ENCODE data around the gene PROZ.

The PROZ gene

DNA sequence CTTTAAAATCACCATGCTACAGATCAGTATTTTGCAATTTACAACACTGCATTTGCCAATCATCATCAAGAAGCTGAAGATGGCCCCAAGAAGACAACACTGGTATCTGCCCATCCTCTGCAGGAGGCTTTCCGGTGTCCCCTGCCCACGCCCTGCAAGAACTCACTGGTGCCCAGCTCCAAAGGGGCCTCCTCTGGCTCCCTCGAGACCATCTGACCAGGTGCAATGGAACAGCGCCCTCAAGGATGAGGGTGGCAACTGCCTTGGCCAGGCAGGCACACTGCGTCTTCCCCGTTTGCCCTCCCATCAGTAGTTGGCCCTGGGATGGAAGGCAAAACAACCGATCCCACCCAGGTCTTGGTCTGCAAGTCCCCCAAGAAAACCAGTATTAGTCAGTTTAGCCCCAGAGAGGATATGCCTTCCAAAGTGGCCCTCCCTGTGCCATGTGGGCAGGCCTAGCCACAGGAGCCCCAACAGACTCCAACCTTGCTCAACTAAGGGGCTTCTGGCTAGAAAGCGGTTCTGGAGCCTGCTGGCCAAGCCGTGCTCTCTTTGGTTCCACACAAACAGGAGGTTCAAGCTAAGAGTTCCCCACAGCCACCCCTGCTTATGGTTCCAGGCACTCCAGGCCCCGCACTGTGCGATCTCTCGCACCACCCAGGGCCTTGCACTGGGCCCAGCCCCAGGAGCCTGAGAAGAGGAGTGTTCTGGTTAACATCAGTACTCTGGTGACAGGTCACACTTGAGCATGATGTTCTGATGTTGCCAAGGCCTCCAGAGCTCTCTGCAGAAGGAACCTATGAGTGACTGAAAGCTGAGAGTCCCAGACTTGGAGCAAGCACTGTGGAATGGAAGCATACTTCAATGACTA, 45.3 kb downstream of the PROZ start:
- H3K27ac Mint-ChIP-seq, result no peak overlapping the region
- H3K9me3 Mint-ChIP-seq, result no peaks in the 10 kb centered on the region
- H3K4me3 Mint-ChIP-seq, result no peak overlapping the region
- no peaks in the 10 kb centered on the region for H3K27me3 Mint-ChIP-seq
- H3K36me3 Mint-ChIP-seq, result peaks cover 2% of the 10 kb centered on the region
- no peak for DNase-seq (ENCODE audit: low spot score in 2 of 2)
- H3K4me1 Mint-ChIP-seq, result peaks cover 30% of the 10 kb centered on the region
- ATAC-seq (ENCODE audit: low read depth), result no peak

- no peaks in the 10 kb centered on the region for H3K36me3 Mint-ChIP-seq
- no peaks in the 10 kb centered on the region for H3K9me3 Mint-ChIP-seq
- H3K27ac Mint-ChIP-seq, result no peak overlapping the region
- no peak for DNase-seq (ENCODE audit: low spot score in 2 of 2)
- no peak overlapping the region for H3K4me3 Mint-ChIP-seq
- no peaks in the 10 kb centered on the region for H3K27me3 Mint-ChIP-seq
- H3K4me1 Mint-ChIP-seq, result peaks cover 30% of the 10 kb centered on the region
- ATAC-seq (ENCODE audit: low read depth), result no peak
Observed at GRCh38 chr13:113204378-113204734, 45.9 kb downstream of the PROZ start.

DNA sequence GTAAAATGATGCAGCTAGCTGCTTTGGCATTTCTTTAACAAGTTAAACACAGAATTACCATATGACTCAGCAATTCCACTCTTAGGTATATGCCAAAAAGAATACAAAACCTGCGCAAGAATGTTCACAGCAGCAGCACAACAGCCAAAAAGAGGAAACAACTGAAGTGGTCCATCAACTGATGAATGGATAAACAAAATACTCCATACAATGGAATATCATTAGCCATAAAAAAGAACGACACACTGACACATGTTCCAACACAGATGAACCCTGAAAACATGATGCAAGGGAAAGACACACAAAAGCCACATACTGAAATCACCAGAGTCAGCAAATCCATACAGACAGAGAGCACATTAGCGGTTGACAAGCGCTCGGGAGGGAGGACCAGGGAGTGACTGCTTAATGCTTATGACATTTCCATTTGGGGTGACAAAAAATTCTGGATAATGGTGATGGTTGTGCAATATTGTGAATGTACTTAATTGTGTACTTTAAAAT, 47.0 kb downstream of the PROZ start:
- ATAC-seq (ENCODE audit: low read depth), result no peak
- Mint-ChIP-seq H3K27ac (no peak overlapping the region), H3K36me3 (no peaks in the 10 kb centered on the region), H3K9me3 (no peaks in the 10 kb centered on the region), H3K27me3 (no peaks in the 10 kb centered on the region), H3K4me1 (peaks cover 32% of the 10 kb centered on the region), H3K4me3 (no peak overlapping the region)
- no peak for DNase-seq (ENCODE audit: low spot score in 2 of 2)

GRCh38 chr13:113207460-113207859, 49.0 kb downstream of the PROZ start:
- H3K9me3 Mint-ChIP-seq, result no peaks in the 10 kb centered on the region
- no peaks in the 10 kb centered on the region for H3K27me3 Mint-ChIP-seq
- H3K4me3 Mint-ChIP-seq, result peak overlapping the region; percentile 83
- peaks cover 5% of the 10 kb centered on the region for H3K36me3 Mint-ChIP-seq
- H3K4me1 Mint-ChIP-seq, result peaks cover 39% of the 10 kb centered on the region
- H3K27ac Mint-ChIP-seq, result peak overlapping the region; percentile 65
- ATAC-seq (ENCODE audit: low read depth) (no peak), DNase-seq (ENCODE audit: low spot score in 2 of 2) (no peak)

DNA sequence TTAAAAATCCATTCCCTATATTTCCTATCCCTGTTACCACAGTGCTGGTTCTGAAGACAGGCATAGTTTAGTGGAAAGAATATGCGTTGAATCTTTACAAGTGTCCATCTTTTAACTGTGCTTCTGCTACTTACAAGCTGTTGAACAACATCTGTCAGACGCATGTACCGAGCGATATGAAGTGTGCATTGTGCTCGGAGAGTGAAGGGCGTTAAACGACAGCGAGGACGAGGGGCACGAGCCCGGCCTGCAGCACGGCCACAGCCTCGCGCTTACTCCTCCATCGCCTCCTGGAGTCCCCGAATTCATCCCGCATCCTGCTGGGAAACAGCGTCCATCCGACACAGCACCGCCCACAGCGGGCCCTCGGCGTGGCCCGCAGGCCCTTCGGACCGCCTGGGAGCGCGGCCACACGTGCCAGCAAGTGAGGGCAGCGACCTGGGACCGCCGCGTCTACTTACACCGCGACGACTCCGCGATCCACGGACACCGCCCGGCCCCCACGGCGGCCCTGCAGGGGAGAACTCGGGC, 49.5 kb downstream of the PROZ start:
- Mint-ChIP-seq H3K27ac (peak overlapping the region; percentile 65), H3K36me3 (peaks cover 5% of the 10 kb centered on the region), H3K27me3 (no peaks in the 10 kb centered on the region), H3K4me3 (peak overlapping the region; percentile 83), H3K9me3 (no peaks in the 10 kb centered on the region), H3K4me1 (peaks cover 35% of the 10 kb centered on the region)
- DNase-seq (ENCODE audit: low spot score in 2 of 2) (no peak), ATAC-seq (ENCODE audit: low read depth) (peak; percentile 5)

DNA sequence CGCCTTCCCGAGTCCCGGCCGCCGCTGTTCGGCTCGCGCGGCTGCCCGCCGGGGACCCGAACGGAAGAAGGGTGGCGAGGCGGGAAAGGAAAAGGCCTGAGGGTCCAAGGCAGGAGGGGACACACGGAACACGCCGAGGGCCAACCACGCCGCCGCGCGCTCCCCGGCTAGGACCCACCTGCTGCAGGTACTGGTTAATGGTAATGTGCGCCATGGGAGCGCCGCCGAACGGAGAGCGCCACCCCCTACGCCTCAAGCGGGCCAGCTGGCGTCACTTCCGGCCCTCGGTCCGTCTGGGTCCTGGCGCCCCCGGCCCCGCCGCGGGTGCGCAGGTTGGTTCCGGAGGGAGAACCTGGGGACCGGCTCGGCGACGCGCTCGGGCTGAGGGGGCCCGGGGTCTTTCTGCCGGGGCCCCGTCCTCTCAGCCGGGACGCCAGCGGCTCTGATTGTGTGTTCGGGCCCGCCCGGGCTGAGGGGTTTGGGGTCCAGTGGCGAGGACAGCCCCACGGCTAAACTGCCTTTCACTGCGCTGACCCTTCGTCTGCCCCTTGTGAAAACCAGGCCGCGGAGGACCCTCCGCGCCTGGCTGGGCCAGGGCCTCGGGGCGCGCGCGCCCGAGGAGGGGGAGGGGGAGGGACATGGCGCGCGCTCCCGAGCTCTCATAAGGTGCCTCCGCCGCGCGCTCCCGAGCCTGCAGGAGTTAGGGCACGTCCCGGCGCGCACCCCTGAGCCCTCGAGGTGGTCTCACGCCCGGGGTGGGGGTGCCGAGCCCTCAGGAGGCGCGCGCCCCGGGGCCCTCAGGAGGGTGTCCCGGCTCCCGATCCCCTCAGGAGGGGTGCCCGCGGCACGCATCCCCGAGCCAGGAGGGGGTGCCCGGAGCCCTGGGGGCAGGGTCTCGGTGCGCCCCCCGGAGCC, 50.2 kb downstream of the PROZ start, which contains the start of gene PCID2:
Gene PCID2 (minus strand): TSS at position 249 of the 915 bp plus-strand sequence. CDS start 35 bp downstream, at position 214.
- Mint-ChIP-seq H3K4me1 (peaks cover 32% of the 10 kb centered on the region), H3K9me3 (no peaks in the 10 kb centered on the region), H3K27me3 (no peaks in the 10 kb centered on the region), H3K4me3 (peak within 1 kb of the TSS; percentile 83), H3K36me3 (peaks cover 5% of the 10 kb centered on the region), H3K27ac (peak within 1 kb of the TSS; percentile 65)
- ATAC-seq (ENCODE audit: low read depth) (peak; percentile 70), DNase-seq (ENCODE audit: low spot score in 2 of 2) (peak; percentile 97 to 99)

GRCh38 chr13:113209336-113209758, 50.9 kb downstream of the PROZ start, which contains the start of gene CUL4A:
Gene CUL4A, plus strand, starts transcription at chr13:113209613. Its CDS starts 15 bp downstream, at chr13:113209628.
- Mint-ChIP-seq H3K27ac (peak within 1 kb of the TSS; percentile 79), H3K9me3 (no peaks in the 10 kb centered on the region), H3K4me3 (peak within 1 kb of the TSS; percentile 83), H3K36me3 (peaks cover 5% of the 10 kb centered on the region), H3K27me3 (no peaks in the 10 kb centered on the region), H3K4me1 (peaks cover 36% of the 10 kb centered on the region)
- peak in 1 of 2 donors; percentile 47 for DNase-seq (ENCODE audit: low spot score in 2 of 2)
- ATAC-seq (ENCODE audit: low read depth), result peak; percentile 47

DNA sequence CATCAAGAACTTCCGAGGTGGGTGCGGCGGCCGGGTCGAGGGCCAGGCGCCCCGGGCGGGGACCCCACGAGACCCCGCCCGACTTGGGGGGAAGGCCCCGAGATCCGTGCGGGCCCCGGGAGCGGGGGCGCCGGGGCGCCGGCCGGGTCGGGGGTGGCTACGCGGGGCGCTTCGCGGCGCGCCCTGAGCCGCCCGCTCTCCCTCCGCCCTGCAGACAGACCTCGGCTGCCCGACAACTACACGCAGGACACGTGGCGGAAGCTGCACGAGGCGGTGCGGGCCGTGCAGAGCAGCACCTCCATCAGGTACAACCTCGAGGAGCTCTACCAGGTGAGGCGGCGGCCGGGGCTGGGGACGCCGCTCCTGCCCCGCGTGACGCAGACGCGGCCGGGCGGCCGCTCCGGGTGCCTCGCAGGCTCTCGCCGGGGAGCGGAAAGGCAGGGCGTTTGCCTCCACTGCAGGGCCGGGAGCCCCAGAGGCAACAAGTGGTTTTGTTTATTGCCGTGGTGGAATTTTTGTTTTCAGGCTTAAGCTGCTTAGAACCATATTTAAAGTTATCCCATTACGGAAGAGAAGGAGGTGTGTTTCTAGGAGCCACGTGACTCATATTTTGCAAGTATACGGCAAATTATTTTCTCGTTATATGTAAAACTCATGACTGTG, 51.4 kb downstream of the PROZ start:
- no peaks in the 10 kb centered on the region for H3K27me3 Mint-ChIP-seq
- H3K27ac Mint-ChIP-seq, result peak overlapping the region; percentile 79
- H3K4me3 Mint-ChIP-seq, result peak overlapping the region; percentile 79
- H3K36me3 Mint-ChIP-seq, result peaks cover 5% of the 10 kb centered on the region
- peaks cover 36% of the 10 kb centered on the region for H3K4me1 Mint-ChIP-seq
- ATAC-seq (ENCODE audit: low read depth) (peak; percentile 64), DNase-seq (ENCODE audit: low spot score in 2 of 2) (peak; percentile 64 to 72)
- H3K9me3 Mint-ChIP-seq, result no peaks in the 10 kb centered on the region

- H3K4me3 Mint-ChIP-seq, result peak overlapping the region; percentile 19
- H3K4me1 Mint-ChIP-seq, result peaks cover 29% of the 10 kb centered on the region
- ATAC-seq (ENCODE audit: low read depth) (no peak), DNase-seq (ENCODE audit: low spot score in 2 of 2) (no peak)
- no peak overlapping the region for H3K27ac Mint-ChIP-seq
- H3K36me3 Mint-ChIP-seq, result peaks cover 5% of the 10 kb centered on the region
- no peaks in the 10 kb centered on the region for H3K9me3 Mint-ChIP-seq
- H3K27me3 Mint-ChIP-seq, result no peaks in the 10 kb centered on the region
Observed at GRCh38 chr13:113210833-113211232, 52.4 kb downstream of the PROZ start.

GRCh38 chr13:113211774-113212173, 53.3 kb downstream of the PROZ start:
- ATAC-seq (ENCODE audit: low read depth) (no peak), DNase-seq (ENCODE audit: low spot score in 2 of 2) (no peak)
- H3K27ac Mint-ChIP-seq, result no peak overlapping the region
- peaks cover 5% of the 10 kb centered on the region for H3K36me3 Mint-ChIP-seq
- peak overlapping the region; percentile 9 for H3K4me3 Mint-ChIP-seq
- no peaks in the 10 kb centered on the region for H3K27me3 Mint-ChIP-seq
- H3K4me1 Mint-ChIP-seq, result peaks cover 25% of the 10 kb centered on the region
- no peaks in the 10 kb centered on the region for H3K9me3 Mint-ChIP-seq

GRCh38 chr13:113216254-113217048, 58.0 kb downstream of the PROZ start:
- Mint-ChIP-seq H3K4me3 (no peak overlapping the region), H3K27me3 (no peaks in the 10 kb centered on the region), H3K9me3 (no peaks in the 10 kb centered on the region), H3K36me3 (peaks cover 12% of the 10 kb centered on the region), H3K27ac (no peak overlapping the region), H3K4me1 (peaks cover 14% of the 10 kb centered on the region)
- no peak for DNase-seq (ENCODE audit: low spot score in 2 of 2)
- ATAC-seq (ENCODE audit: low read depth), result no peak

DNA sequence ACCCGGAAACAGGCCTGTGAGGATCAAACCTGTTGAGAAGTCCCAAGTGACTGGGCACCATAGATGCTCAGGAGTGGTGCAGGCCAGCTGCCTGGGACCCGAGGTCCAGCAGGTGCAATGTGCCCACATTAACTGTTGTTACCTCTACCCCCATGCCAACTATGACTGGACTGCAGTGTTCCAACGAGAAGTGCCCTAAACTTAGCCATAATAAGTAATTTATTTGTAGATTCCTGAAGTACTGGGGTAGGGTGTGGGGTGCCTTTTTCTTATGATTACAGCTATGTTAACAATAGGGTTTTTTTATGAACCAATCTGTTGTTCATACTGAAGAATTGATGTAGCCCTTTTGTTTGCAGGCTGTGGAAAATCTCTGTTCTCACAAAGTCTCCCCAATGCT, 60.1 kb downstream of the PROZ start:
- DNase-seq (ENCODE audit: low spot score in 2 of 2) (no peak), ATAC-seq (ENCODE audit: low read depth) (no peak)
- H3K9me3 Mint-ChIP-seq, result no peaks in the 10 kb centered on the region
- no peak overlapping the region for H3K4me3 Mint-ChIP-seq
- H3K27ac Mint-ChIP-seq, result no peak overlapping the region
- peaks cover 20% of the 10 kb centered on the region for H3K36me3 Mint-ChIP-seq
- H3K27me3 Mint-ChIP-seq, result no peaks in the 10 kb centered on the region
- H3K4me1 Mint-ChIP-seq, result peaks cover 12% of the 10 kb centered on the region
